Measurements from ENCODE around the gene CD83.

DNA sequence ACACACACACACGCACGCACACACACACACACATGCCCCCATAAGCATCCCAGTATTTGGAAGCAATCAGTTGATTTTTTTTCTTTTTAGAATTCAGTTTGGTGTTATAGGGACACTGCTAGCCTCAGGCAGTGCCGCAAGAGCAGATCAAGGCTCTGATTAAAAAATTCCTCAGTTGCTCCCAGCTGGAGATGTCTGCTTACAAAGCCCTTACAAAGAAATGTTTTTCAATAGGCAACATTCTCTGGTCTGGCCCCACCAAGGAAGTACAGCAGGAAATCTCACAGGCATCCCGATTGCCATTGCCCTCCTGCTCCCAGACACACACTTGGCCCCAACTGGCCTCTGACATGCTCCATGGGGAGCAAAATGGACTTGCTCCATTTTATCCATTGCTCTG is 22.9 kb upstream of the CD83 start:
- TF ChIP-seq POLR2A (conservative IDR thresholded peaks at IDR 0.05) (no peak), ZNF232 (CRISPR knock-in tag; IDR thresholded peaks at IDR 0.05) (no peak), POLR3A (IDR thresholded peaks at IDR 0.05; ENCODE audit: borderline replicate concordance, extremely low read depth, insufficient read depth, insufficient read length) (no peak), TCF7 (IDR thresholded peaks at IDR 0.05; ENCODE audit: borderline replicate concordance) (no peak), TEAD1 (CRISPR knock-in tag; IDR thresholded peaks at IDR 0.05) (no peak), MAX (CRISPR knock-in tag; IDR thresholded peaks at IDR 0.05) (no peak), MAFK (IDR thresholded peaks at IDR 0.05; ENCODE audit: low read length) (no peak), TAF7 (tag; IDR thresholded peaks at IDR 0.05) (no peak), THRA (IDR thresholded peaks at IDR 0.05) (no peak), SP2 (IDR thresholded peaks at IDR 0.05; ENCODE audit: extremely low read depth, low read depth, low read length, poor library complexity, severe bottlenecking) (no peak), CBX2 (IDR thresholded peaks at IDR 0.05; ENCODE audit: insufficient read depth, low read length, poor library complexity, severe bottlenecking) (no peak)
- TF ChIP-seq, protein P1, sequence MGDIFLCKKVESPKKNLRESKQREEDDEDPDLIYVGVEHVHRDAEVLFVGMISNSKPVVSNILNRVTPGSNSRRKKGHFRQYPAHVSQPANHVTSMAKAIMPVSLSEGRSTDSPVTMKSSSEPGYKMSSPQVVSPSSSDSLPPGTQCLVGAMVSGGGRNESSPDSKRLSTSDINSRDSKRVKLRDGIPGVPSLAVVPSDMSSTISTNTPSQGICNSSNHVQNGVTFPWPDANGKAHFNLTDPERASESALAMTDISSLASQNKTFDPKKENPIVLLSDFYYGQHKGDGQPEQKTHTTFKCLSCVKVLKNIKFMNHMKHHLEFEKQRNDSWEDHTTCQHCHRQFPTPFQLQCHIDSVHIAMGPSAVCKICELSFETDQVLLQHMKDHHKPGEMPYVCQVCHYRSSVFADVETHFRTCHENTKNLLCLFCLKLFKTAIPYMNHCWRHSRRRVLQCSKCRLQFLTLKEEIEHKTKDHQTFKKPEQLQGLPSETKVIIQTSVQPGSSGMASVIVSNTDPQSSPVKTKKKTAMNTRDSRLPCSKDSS (IDR thresholded peaks at IDR 0.05; ENCODE audit: low read depth, partially characterized antibody): no peak
- TF ChIP-seq, protein P2, sequence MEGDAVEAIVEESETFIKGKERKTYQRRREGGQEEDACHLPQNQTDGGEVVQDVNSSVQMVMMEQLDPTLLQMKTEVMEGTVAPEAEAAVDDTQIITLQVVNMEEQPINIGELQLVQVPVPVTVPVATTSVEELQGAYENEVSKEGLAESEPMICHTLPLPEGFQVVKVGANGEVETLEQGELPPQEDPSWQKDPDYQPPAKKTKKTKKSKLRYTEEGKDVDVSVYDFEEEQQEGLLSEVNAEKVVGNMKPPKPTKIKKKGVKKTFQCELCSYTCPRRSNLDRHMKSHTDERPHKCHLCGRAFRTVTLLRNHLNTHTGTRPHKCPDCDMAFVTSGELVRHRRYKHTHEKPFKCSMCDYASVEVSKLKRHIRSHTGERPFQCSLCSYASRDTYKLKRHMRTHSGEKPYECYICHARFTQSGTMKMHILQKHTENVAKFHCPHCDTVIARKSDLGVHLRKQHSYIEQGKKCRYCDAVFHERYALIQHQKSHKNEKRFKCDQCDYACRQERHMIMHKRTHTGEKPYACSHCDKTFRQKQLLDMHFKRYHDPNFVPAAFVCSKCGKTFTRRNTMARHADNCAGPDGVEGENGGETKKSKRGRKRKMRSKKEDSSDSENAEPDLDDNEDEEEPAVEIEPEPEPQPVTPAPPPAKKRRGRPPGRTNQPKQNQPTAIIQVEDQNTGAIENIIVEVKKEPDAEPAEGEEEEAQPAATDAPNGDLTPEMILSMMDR (IDR thresholded peaks at IDR 0.05 in 2 of 3, conservative IDR thresholded peaks at IDR 0.05 in 1 of 3; ENCODE audit: insufficient read depth in 2 of 3, low read depth in 1 of 3, low read length in 3 of 3): no peak

Data from K562 (cell line).